ENCODE measurements around the gene TRAPPC3L.
"Not testable (repeated sequence)": the region's sequence is repeated elsewhere in the genome, so short reads cannot be mapped to it uniquely, and the experiment has no call there.

The TRAPPC3L gene

GRCh38 chr6:116512734-116513133 is 32.8 kb downstream of the TRAPPC3L start:
- DNase-seq, result no peak

- no peak for DNase-seq
These were observed 33.3 kb downstream of the TRAPPC3L start for GRCh38 chr6:116512111-116512559.

GRCh38 chr6:116511424-116512110 is 33.9 kb downstream of the TRAPPC3L start, which contains the start of gene CALHM5:
TSS of gene CALHM5 (plus strand) at chr6:116511639. CDS start at chr6:116511697, 58 bp downstream.
- no peak for DNase-seq

- DNase-seq, result no peak
These were observed 37.0 kb downstream of the TRAPPC3L start for GRCh38 chr6:116508527-116508926.

- no peak for DNase-seq
These were observed 38.2 kb downstream of the TRAPPC3L start for GRCh38 chr6:116507324-116507723.

- no peak for DNase-seq
These were observed 44.5 kb downstream of the TRAPPC3L start for GRCh38 chr6:116500969-116501433.

- DNase-seq, result no peak
These were observed 48.3 kb downstream of the TRAPPC3L start for GRCh38 chr6:116497113-116497676.

GRCh38 chr6:116495161-116495560 is 50.3 kb downstream of the TRAPPC3L start:
- DNase-seq, result not testable (repeated sequence)

GRCh38 chr6:116492331-116493067 is 53.0 kb downstream of the TRAPPC3L start:
- no peak for DNase-seq

- DNase-seq, result no peak
These were observed 53.7 kb downstream of the TRAPPC3L start for GRCh38 chr6:116491610-116492330.

- DNase-seq, result no peak
These were observed 59.8 kb downstream of the TRAPPC3L start for GRCh38 chr6:116485559-116486184.

- DNase-seq, result no peak
These were observed 61.9 kb downstream of the TRAPPC3L start for GRCh38 chr6:116483616-116484015.

GRCh38 chr6:116482780-116483179 is 62.7 kb downstream of the TRAPPC3L start:
- DNase-seq, result no peak

- DNase-seq, result no peak
These were observed 69.3 kb downstream of the TRAPPC3L start for GRCh38 chr6:116476002-116476678.

- DNase-seq, result no peak
These were observed 70.3 kb downstream of the TRAPPC3L start for GRCh38 chr6:116475141-116475540.

- no peak for DNase-seq
These were observed 72.8 kb downstream of the TRAPPC3L start for GRCh38 chr6:116472706-116473105.

- no peak for DNase-seq
These were observed 74.0 kb downstream of the TRAPPC3L start for GRCh38 chr6:116471531-116471930.

- DNase-seq, result no peak
These were observed 77.2 kb downstream of the TRAPPC3L start for GRCh38 chr6:116468293-116468692.

GRCh38 chr6:116467514-116467913 is 78.0 kb downstream of the TRAPPC3L start:
- DNase-seq, result no peak

- DNase-seq, result no peak
These were observed 78.4 kb downstream of the TRAPPC3L start for GRCh38 chr6:116467096-116467495.

GRCh38 chr6:116465246-116465645 is 80.2 kb downstream of the TRAPPC3L start:
- no peak for DNase-seq

- DNase-seq, result no peak
These were observed 82.2 kb downstream of the TRAPPC3L start for GRCh38 chr6:116463301-116463700.
